OCI-LY3 (cell line): ENCODE data around the gene SMTNL2.
A peak's percentile ranks its signal among the peaks of the same experiment; 100 is the strongest.

Source experiments
- H2AFZ ChIP-seq: fragments of 200-600, 300-600 bp; shearing (Covaris generic); 2 replicates; pipeline ENCODE4 v1.6.0; 2014; ENCODE audit warnings: antibody characterized with exemption, low read depth, low read length
- H3K27ac ChIP-seq: fragments of 200-600, 300-600 bp; sonication (generic); 2 replicates; pipeline ENCODE4 v1.5.1; 2014; ENCODE audit warnings: mild to moderate bottlenecking, low read length, moderate library complexity, mixed read lengths
- H3K27me3 ChIP-seq: fragments of 200-600, 300-600 bp; sonication (generic); 2 replicates; pipeline ENCODE4 v1.6.1; 2014; ENCODE audit warnings: low read depth, low read length, mixed read lengths
- H3K36me3 ChIP-seq: fragments of 200-600, 300-600 bp; sonication (generic); replicated peaks from 2 replicates; pipeline ENCODE3; 2014; ENCODE audit warnings: low read depth, low read length, mixed read lengths
- H3K4me1 ChIP-seq: fragments of 300-600, 200-600 bp; sonication (generic); 2 replicates; pipeline ENCODE4 v1.6.1; 2014; ENCODE audit warnings: low read length, mixed read lengths
- H3K4me2 ChIP-seq: fragments of 200-600, 300-600 bp; sonication (generic); 2 replicates; pipeline ENCODE4 v1.6.1; 2014; ENCODE audit warnings: low read length, mixed read lengths
- H3K4me3 ChIP-seq: fragments of 300-600, 200-600 bp; sonication (generic); 2 replicates; pipeline ENCODE4 v1.5.1; 2014; ENCODE audit warnings: antibody characterized with exemption, mild to moderate bottlenecking, low read length, moderate library complexity
- H3K79me2 ChIP-seq: fragments of 300-600, 200-600 bp; shearing (Covaris generic); 2 replicates; pipeline ENCODE4 v1.6.1; 2014; ENCODE audit warnings: mild to moderate bottlenecking, low read length, mixed read lengths
- H3K9ac ChIP-seq: fragments of 300-600, 200-600 bp; shearing (Covaris generic); 2 replicates; pipeline ENCODE4 v1.6.0; 2014; ENCODE audit warnings: mild to moderate bottlenecking, low read length, moderate library complexity
- H3K9me3 ChIP-seq: fragments of 200-600, 300-600 bp; shearing (Covaris generic); 2 replicates; pipeline ENCODE4 v1.6.1; 2014; ENCODE audit warnings: low read length, mixed read lengths; ENCODE audit not compliant: insufficient read depth
- H4K20me1 ChIP-seq: fragments of 200-600, 300-600 bp; sonication (generic); 2 replicates; pipeline ENCODE4 v1.6.1; 2016; ENCODE audit warnings: low read length, mixed read lengths; ENCODE audit not compliant: insufficient read depth
- CTCF ChIP-seq: fragments of 200-600, 300-600 bp; sonication (generic); IDR thresholded peaks from 2 replicates; pipeline ENCODE4 v1.5.1; 2014; ENCODE audit warnings: antibody characterized with exemption, low read length, low read depth
- EZH2phosphoT487 ChIP-seq: fragments of 200-600 bp; shearing (Covaris generic); IDR thresholded peaks from 2 replicates; pipeline ENCODE4 v1.6.1; 2018; ENCODE audit warnings: antibody characterized with exemption, mixed run types, low read depth

The SMTNL2 gene

DNA sequence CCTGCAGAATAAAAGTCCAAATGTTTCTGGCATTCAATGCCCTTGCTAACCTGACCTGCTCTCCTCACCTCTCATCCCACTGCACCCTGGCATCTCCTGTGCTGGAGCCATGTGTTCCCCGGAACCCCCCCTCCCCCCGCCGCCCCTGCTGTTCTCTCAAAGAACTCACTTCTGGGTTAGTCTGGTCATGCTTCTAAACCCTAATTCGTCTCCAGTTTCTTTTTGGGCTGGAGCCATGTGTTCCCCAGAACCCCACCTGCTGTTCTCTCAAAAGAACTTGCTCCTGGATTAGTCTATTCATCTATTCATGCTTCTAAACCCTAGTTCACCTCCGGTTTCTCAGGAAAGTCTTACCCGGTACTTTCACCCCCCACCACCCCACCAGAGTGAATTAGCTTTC, 58.0 kb downstream of the SMTNL2 start:
- Histone ChIP-seq H3K4me3 (no peak overlapping the region), H3K9me3 (no peaks in the 10 kb centered on the region), H3K4me1 (peaks cover 5% of the 10 kb centered on the region; the same call in 1 of the 2 replicates), H3K27ac (no peak overlapping the region), H3K79me2 (no peaks in the 10 kb centered on the region), H3K4me2 (no peak overlapping the region), H3K9ac (no peak overlapping the region), H2AFZ (no peak overlapping the region), H3K36me3 (no peaks in the 10 kb centered on the region), H3K27me3 (no peaks in the 10 kb centered on the region), H4K20me1 (no peaks in the 10 kb centered on the region)
- TF ChIP-seq EZH2phosphoT487 (no peak), CTCF (no peak)

DNA sequence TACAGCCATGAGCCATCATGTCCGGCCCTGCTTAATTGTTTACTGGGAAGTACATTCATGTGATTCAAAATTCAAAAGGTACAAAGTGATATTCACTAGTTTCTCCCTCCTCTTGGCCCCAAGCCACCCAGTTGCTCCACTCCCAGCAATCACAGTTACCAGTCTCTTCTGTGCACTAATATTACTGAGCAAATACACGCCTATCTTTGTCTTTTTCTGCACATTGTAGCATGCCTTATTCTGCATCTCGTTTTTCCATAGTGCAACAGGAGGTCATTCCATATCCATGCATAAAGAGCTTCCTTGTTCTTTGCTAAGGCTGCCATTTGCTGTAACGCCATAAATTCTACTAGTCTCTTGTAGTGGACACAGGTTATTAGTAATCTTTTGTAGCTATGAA, 59.3 kb downstream of the SMTNL2 start:
- no peak for TF ChIP-seq EZH2phosphoT487
- no peak for TF ChIP-seq CTCF
- Histone ChIP-seq H3K4me2 (no peak overlapping the region), H3K4me1 (peaks cover 4% of the 10 kb centered on the region; the same call in 1 of the 2 replicates), H3K4me3 (no peak overlapping the region), H3K9me3 (no peaks in the 10 kb centered on the region), H3K9ac (no peak overlapping the region), H3K27me3 (no peaks in the 10 kb centered on the region), H3K27ac (no peak overlapping the region), H3K79me2 (no peaks in the 10 kb centered on the region), H4K20me1 (no peaks in the 10 kb centered on the region), H3K36me3 (no peaks in the 10 kb centered on the region), H2AFZ (no peak overlapping the region)

GRCh38 chr17:4645642-4646041, 61.3 kb downstream of the SMTNL2 start:
- no peaks in the 10 kb centered on the region for H3K27me3 ChIP-seq
- no peaks in the 10 kb centered on the region for H3K79me2 ChIP-seq

DNA sequence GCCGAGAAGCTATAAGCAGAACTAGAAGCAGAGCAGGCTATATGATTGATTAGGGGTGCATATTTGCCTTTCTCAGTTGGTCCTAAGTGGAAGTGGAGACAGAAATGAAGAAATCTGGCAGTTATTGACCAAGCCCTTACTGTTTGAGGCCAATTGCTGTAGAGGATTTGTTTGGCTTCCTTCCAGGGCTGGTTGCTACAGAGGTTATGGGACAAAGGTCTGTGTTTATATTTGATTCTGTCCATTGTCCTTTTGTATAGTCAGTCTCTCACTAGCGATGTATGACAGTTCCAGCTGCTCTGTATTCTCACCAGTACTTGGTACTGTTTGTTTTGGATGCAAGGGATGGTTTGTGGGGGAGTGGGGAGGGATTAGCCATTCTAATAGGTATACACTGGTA, 64.4 kb downstream of the SMTNL2 start:
- Histone ChIP-seq H3K79me2 (no peaks in the 10 kb centered on the region), H3K4me2 (no peak overlapping the region), H4K20me1 (no peaks in the 10 kb centered on the region), H3K9ac (no peak overlapping the region), H3K4me3 (no peak overlapping the region), H3K9me3 (no peaks in the 10 kb centered on the region), H3K4me1 (peaks cover 4% of the 10 kb centered on the region; the same call in 1 of the 2 replicates), H2AFZ (no peak overlapping the region), H3K36me3 (no peaks in the 10 kb centered on the region), H3K27me3 (no peaks in the 10 kb centered on the region), H3K27ac (no peak overlapping the region)
- TF ChIP-seq EZH2phosphoT487 = no peak
- TF ChIP-seq CTCF = no peak

More at GRCh38 chr17:4645642-4646041, 61.3 kb downstream of the SMTNL2 start:
- Histone ChIP-seq H3K9me3 (no peaks in the 10 kb centered on the region), H3K4me2 (no peak overlapping the region; the same call in 1 of the 2 replicates), H4K20me1 (no peaks in the 10 kb centered on the region), H3K36me3 (no peaks in the 10 kb centered on the region), H2AFZ (peak overlapping the region; percentile 41; the same call in 1 of the 2 replicates), H3K4me1 (peaks cover 4% of the 10 kb centered on the region; the same call in 1 of the 2 replicates), H3K9ac (no peak overlapping the region), H3K4me3 (no peak overlapping the region; the same call in 1 of the 2 replicates), H3K27ac (no peak overlapping the region)
- TF ChIP-seq CTCF = no peak
- TF ChIP-seq EZH2phosphoT487 = no peak
